HG02943 (cell line): ENCODE measurements around the gene PDE3A.

Source experiments
- ATAC-seq: cut with Tn5 transposase; IDR thresholded peaks from one replicate; pipeline ENCODE4 v1.9.1; 2021; ENCODE audit warnings: mild to moderate bottlenecking, low read depth, moderate library complexity; ENCODE audit not compliant: unreplicated experiment

The PDE3A gene

GRCh38 chr12:20646239-20646827, 278.0 kb downstream of the PDE3A start:
- no peak for ATAC-seq

GRCh38 chr12:20653871-20654270, 285.5 kb downstream of the PDE3A start:
- ATAC-seq = no peak

GRCh38 chr12:20656600-20656999, 288.3 kb downstream of the PDE3A start:
- no peak for ATAC-seq

- ATAC-seq = no peak
Observed at GRCh38 chr12:20657496-20657895, 289.2 kb downstream of the PDE3A start.

GRCh38 chr12:20681334-20681733, 313.0 kb downstream of the PDE3A start:
- ATAC-seq = no peak

GRCh38 chr12:20695232-20695631, 326.9 kb downstream of the PDE3A start, which contains the start of gene SLCO1C1:
Gene SLCO1C1, plus strand, starts transcription at chr12:20695332. Its CDS starts 4,245 bp downstream, at chr12:20699577.
- ATAC-seq = no peak

GRCh38 chr12:20696181-20696905, 328.0 kb downstream of the PDE3A start:
- ATAC-seq = no peak

GRCh38 chr12:20701106-20701505, 332.8 kb downstream of the PDE3A start:
- ATAC-seq = no peak

- ATAC-seq = no peak
Observed at GRCh38 chr12:20704860-20705259, 336.5 kb downstream of the PDE3A start.

- no peak for ATAC-seq
Observed at GRCh38 chr12:20711846-20712245, 343.5 kb downstream of the PDE3A start.

GRCh38 chr12:20716037-20716436, 347.7 kb downstream of the PDE3A start:
- no peak for ATAC-seq

GRCh38 chr12:20716985-20717384, 348.6 kb downstream of the PDE3A start:
- no peak for ATAC-seq

GRCh38 chr12:20718294-20718693, 350.0 kb downstream of the PDE3A start:
- no peak for ATAC-seq

GRCh38 chr12:20722142-20722541, 353.8 kb downstream of the PDE3A start:
- no peak for ATAC-seq

- no peak for ATAC-seq
Observed at GRCh38 chr12:20731274-20731673, 362.9 kb downstream of the PDE3A start.
